GM19438 (cell line): ENCODE results near the gene MGARP.

Experiments used
- ATAC-seq: cut with Tn5 transposase; IDR thresholded peaks from one replicate; pipeline ENCODE4 v1.9.1; 2021; ENCODE audit warnings: low read depth; ENCODE audit not compliant: unreplicated experiment

Gene MGARP

DNA sequence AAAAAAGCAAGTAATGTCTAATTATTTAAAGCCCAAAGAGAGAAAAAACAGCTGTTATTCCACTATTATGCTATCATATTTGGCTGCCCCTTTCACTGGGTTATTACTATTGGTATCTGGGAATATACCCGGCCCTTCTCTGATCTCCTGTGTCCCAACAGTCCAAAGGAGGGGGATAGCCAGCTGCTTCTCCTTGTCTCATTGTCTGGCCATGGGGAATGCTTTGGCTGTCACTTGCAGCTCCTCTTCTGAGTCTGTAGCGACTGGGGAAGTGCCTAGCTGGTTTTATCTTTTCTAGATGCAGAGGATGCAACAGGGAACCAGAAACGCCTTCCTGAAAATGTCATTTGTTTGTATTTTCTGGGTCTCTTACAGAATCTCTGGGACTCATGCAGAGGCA lies 33.9 kb downstream of the MGARP start:
- no peak for ATAC-seq

DNA sequence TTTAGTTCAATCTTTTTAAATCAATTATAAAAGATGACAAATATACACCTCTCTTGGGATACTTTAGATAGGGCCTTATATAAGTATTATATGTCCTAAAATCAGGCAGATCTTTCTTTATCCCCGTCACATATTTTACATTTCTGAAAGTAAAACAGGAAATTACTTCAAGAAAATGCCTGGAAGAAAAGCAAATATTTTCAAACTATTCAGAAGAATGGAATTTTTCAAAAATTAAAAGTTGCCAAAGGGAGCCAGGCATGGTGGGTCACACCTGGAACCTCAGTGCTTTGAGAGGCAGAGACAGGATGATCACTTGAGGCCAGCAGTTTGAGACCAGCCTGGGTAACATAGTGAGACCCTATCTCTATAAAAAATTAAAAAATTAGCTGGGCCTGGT lies 34.4 kb downstream of the MGARP start:
- no peak for ATAC-seq

DNA sequence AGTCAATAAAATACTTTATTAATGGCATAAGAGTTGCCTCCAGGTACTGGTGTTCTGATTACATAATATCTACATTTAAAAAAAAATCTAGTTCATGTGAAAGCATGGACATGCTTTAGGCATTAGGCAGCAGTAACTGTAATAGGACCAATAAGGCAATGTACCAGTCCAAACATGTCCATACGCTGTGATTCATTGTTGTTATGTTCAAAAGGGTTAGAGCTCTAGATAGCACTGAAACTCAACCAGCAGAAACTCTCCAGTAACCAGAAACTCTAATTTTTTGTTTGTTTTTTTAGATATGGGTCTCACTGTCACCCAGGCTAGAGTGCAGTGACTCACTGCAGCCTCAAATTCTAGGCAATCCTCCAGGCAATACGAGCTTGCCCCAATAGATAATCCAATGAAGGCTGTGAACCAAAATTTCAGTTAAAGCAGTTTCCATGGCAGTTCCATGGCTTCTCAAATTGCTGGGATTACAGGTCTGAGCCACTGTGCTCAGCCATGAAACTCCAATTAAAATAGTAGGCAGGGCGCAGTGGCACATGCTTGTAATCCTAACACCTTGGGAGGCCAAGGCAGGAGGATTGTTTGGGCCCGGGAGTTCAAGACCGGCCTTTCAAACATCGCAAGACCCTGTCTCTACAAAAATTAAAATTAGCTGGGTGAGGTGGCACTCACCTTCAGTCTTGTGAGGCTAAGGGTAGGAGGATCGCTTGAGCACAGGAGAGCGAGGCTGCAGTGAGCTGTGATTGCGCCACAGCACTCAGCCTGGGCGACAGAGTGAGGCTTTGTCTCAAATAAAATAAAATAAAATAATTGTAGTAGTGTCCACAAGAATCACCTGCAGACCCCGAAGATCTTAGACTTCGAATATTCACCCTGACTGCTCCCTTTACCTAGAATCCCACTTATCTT lies 36.3 kb downstream of the MGARP start:
- ATAC-seq, result no peak

DNA sequence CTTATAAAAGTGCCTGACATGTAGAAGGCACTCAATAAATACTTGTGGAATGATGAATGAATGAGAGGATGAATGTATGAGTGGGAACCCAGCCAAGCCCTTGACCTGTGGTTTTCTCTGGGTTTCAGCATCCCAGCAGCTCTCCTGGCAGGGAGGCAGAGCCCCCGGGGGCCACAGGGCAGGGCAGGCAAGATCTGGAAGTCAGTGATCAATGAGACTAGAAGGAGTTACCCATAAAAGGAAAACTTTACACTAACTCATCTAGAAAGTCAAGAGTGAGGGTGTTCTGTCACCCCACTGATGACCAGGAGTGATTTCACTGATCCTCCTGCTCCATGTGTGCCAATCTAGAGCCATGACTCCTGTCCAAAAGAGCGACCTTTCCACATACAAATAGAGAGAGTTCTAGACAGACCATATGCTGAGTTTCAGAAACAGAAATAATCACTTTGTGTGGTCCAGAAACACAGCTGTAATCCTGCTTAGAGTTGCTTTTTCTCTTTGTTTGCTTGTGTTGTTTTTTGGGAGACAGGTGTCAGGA lies 37.4 kb downstream of the MGARP start:
- ATAC-seq, result no peak

DNA sequence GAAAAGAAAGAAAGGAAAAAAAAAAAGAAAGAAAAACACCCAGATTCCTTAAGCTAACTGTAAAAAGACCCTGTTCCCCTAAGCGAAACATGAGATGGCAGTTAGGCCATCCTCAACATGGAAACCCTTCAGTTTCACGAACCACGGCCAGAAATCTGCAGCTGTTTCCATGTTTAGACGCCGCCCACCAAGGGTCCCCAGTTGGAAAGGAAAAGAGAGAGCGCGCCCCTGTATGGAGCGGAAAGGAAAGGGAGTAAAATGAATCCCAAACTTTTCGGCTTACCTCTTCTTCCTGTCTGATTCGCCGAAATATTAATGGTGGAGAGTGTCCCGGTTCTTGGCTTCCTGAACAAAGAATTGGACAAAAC lies 38.3 kb downstream of the MGARP start:
- ATAC-seq, result no peak

DNA sequence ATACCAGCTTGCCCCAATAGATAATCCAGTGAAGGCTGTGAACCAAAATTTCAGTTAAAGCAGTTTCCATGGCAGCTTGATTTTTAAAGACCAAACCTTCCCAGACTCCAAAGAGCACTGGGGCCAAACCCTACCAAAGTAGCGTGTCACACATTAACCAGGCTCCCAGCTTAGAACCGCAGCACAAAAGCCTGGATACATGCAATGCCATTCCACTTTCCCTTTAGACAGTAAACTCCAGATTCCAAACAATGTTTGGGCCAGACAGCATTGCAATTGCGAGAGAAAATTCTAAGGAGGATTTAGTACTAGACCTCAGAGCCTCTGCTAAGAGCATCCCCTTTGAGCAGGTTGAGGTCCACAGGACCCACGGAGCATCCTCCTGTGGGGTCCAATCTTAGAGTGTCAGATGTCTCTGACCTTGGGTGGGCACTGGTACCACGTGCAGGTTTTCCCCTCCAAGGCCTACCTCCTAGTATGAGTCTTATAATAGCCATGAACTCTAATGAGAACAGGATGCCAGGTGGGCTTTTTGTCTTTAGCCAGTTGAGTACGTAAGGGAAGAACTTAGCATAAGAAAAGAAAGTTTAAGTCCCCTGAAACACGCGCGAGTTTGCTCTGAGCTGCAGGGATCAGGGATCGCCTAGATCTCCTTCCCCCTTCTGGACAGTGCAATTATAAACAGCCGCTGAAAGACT lies 38.8 kb downstream of the MGARP start:
- no peak for ATAC-seq

DNA sequence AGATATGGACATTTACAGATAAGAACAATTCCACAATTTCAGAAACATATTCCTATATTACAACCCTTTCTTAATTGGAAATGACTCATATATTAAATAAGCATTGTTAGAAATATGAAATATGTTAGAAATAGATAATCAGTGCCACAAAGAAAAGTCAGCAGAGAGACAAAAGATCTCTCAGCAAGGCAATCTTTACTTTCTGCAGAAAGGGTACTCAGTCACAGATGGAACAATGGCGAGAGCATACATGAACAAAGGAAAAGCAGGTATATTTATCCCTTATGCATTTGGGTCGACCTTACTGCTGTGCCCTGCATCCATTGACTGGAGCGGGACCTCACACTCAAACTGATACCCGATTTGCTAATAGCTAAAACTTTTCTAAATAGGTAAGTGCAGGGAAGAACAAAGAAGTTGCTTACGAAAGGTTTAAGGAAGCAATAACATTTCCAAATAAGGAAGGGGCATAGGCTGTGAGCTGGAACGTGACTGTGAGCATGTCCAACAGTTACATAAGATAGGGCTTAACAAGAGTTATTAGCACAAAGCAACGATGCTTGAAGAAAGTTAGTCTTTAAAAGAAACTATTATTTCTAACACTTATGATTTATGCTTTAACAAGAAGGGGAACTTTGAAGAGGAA lies 40.8 kb downstream of the MGARP start:
- no peak for ATAC-seq

DNA sequence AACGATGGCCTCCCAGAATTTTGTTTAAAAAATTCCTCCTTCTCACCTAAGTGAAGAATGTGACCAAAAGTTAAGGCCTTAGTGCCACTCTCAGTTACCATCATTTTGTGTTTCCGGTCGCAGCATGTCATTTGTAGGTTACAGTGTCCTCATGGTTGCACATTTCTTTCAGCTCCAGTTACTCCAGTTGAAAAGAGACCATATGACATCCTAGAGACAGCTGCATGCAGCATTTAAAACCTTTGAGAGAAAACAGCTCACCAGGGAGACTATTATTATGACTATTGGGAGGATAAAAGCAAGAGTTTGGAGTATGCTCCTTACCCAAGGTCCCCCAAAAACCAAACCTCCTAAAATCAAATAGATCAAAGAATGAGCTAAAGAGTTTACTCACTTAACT lies 45.8 kb downstream of the MGARP start:
- ATAC-seq, result no peak

DNA sequence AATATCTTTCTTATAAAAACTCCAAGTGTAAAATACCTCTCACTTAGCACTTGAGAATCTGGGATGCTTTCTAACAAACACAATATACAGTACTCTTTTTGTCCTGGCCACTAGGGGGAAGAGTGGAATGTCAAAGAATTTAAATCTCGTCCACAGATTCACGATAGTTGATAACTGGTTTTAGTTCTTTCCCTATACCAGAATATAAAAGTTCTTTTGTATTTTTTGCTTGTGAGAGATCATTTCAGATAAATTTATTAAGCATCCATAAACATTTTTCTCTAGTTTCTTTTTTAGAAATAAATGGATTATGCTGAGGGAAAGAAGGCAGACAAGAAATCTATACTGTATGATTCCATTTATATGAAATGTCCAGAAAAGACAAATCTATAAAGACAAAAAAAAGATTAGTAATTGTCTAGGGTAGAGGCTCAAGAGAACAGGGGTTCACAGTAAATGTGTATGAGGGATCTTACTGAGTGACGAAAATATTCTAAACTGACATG lies 50.4 kb downstream of the MGARP start:
- ATAC-seq, result no peak

DNA sequence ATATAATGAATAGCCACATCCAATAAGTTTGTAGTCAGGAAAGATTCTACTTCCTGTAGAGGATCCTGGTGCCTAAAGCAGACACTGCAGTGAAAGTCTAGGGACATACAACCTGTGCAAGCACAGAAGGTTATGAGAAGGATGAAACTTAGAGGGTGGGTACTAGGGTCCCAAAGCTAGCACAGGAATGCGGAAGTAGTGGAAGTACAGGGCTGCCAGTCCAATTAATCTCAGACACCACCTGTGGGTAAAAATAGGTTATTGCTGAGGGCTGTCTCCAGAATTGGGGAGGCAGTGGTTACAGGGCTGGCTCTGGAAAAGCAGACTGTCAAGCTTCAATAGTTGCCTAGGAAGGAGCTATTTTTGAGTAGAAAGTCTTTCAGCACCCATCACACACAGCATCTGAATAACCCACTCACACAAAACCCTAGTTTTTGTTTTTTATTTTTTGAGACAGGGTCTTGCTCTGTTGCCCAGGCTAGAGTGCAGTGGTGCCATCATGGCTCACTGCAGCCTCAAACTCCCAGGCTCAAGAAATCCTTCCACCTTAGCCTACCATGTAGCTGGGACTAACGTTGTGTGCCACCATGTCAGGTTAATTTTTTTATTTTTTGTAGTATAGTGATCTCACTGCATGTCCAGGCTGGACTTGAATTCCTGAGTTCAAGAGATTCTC lies 52.2 kb downstream of the MGARP start:
- no peak for ATAC-seq

DNA sequence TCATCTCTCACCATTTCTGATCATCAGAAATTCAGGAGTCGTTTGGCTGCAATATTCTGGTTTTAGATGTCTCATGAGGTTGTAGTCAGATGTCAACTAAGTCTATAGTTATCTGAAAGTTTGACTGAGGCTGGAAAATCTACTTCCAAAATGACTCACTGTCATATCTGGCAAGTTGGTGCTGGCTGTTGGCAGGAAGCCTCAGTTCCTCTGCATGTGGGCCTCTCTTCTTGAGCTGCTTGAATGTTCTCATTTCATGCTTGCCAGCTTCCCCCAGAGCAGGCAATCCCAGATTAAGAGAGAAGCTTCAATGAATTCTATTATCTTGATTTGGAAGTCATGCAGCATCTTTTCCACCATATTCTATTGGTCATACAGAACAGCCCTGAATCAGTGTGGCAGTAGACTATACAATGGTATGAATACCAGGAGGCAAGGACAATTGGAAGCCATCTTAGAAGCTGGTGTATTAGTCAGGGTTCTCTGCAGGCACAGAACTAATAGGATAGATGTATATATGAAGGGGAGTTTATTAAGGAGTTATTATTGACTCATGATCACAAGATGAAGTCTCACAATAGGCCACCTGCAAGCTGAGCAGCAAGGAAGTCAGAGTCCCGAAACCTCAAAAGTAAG lies 56.2 kb downstream of the MGARP start:
- ATAC-seq, result no peak

DNA sequence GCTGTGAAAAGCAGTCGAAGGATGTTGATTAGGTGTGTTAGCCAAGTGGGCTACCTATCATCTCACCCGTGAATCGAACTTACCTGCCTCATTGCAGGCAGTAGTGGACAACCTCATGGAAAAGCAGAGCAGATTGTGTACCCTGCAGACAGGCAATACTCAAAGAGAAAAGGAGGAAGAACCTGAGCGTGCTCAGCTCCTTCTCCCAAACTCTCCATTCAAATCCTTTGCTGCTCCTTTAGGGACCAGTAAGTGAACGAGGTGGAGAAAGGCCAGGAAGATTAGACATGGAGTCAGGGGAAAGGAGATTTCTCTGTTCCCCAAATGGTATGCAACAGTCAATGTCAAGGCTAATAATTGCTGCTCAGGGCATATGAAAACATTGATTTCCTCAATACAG lies 57.8 kb downstream of the MGARP start:
- no peak for ATAC-seq

DNA sequence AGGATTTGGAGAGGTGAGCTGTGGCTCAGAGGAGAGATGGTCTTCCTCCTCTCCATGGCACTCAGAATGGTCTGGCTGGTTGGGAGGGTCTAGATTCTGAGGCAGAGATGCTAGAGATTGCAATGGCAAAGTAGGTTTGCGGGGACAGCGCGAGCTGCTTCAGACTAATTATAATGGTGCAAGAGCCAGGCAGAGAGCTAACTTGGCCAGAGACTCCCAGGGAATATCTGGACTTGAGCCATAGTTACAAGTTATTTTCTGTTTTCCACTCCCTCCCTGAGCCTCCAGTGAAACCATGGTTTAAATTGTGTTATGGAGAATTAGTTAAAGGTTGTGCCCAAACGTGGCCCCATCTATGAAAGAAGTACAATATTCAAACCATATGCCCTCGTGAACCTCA lies 58.3 kb downstream of the MGARP start:
- ATAC-seq, result no peak

DNA sequence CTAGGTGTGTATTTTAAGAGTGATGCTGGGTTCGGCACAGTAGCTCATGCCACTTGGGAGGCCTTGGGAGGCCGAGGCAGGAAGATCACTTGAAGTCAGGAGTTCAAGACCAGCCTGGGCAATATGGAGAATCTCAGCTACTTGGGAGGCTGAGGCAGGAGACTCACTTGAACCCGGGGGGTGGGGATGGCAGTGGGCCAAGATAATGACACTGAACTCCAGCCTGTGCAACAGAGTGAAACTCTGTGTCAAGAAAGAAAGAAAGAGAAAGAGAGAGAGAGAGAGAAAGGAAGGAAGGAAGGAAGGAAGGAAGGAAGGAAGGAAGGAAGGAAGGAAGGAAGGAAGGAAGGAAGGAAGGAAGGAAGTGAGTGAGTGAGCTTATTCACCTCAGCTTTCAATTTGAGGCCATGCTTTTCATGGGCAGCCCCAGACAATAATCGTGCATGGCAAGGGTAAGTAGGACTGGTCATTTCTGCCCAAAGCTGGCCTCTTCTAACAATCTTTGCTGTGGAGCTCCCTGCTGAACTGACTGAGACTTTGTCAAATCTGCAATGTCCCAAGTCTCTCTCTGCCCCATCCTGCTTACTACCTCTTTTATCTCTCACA lies 60.5 kb downstream of the MGARP start:
- no peak for ATAC-seq
